ENCODE results near the gene MAPK6.

DNA sequence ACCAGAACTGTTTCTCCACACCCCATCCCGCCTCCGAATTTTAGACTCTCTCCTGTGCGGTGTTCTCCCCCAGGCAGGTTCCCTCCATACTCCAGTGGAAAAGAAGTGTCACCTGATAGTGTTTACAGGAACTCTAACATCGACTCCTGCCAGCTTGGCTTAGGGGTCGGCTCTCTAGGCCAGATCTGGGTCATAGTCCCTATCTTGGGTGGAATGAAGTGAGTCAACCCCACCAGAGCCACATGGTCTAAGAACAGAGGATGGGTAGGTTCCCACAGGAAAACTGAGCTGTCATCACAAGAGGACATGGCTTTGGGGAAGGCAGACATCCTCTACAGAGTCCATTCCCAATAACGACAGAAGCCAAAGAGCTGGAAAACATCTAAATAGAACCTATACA is 87.6 kb downstream of the MAPK6 start:
- no peak for TF ChIP-seq CTCF (IDR thresholded peaks at IDR 0.05)
- no peak for TF ChIP-seq POLR2A (IDR thresholded peaks at IDR 0.05)
- TF ChIP-seq POLR2AphosphoS5 (IDR thresholded peaks at IDR 0.05): no peak
